GM12878 (cell line): Measurements from ENCODE around the gene DGKQ. TPM values are rescaled to one million over a fixed set of nuclear protein-coding genes. Genes with fewer than 3 reads are reported as not detected.

Experiments
- ATAC-seq: fragments of 200-7000 bp; cut with Tn5 transposase; 3 replicates; pipeline ENCODE4 v1.9.1; 2020; ENCODE audit warnings: mild to moderate bottlenecking, moderate library complexity
- BruUV-seq: library from RNA; stranded (reverse); fragments of 400-500 nt; replicated peaks from 2 replicates; lab custom pipeline; 2021; lab: Mats Ljungman, UMichigan
- CTCF ChIA-PET: fragments of 300-600 bp; sonication (Branson Sonifier 250); formaldehyde crosslinking; extraction: SDS; loops from one replicate; lab custom pipeline; 2021; ENCODE audit warnings: inconsistent platforms; lab: Yijun Ruan, JAX
- POLR2A ChIA-PET: fragments of 350-600 bp; formaldehyde crosslinking; extraction: SDS; loops from one replicate; lab custom pipeline; 2021; ENCODE audit warnings: inconsistent platforms; lab: Charles Lee
- RAD21 ChIA-PET: fragments of 300-600 bp; sonication (Branson Sonifier 250); formaldehyde crosslinking; loops from one replicate; lab custom pipeline; 2023; ENCODE audit warnings: antibody characterized with exemption; ENCODE audit not compliant: unreplicated experiment; lab: Charles Lee
- SMC1A ChIA-PET: fragments of 300-600 bp; sonication (Branson Sonifier 250); formaldehyde crosslinking; loops from one replicate; lab custom pipeline; 2023; ENCODE audit not compliant: unreplicated experiment, uncharacterized antibody; lab: Charles Lee
- DNase-seq: peaks from one replicate; pipeline ENCODE4 v3.0.0-alpha.2; 2011; ENCODE audit warnings: low read depth, low spot score
- FAIRE-seq: peaks from 3 replicates; lab custom pipeline; 2011; peaks lifted over from hg19 to GRCh38; lab: Jason Lieb, UNC
- H2AFZ ChIP-seq: 2 replicates; pipeline ENCODE4 v1.6.0; 2011; ENCODE audit warnings: low read depth, low read length, control low read depth; ENCODE audit not compliant: control insufficient read depth
- H3K27ac ChIP-seq: 2 replicates; pipeline ENCODE4 v1.5.1; 2011; ENCODE audit warnings: control low read depth; ENCODE audit not compliant: control insufficient read depth, insufficient read depth
- H3K27me3 ChIP-seq, 2 experiments: replicated peaks in 1 of 2; 2 replicates each; pipeline versions ENCODE4 v1.6.0 to v1.6.1; 2011; ENCODE audit warnings: low read length in 1 of 2; ENCODE audit not compliant: control insufficient read depth in 2 of 2, insufficient read depth in 2 of 2
- H3K36me3 ChIP-seq, 2 experiments: 2 replicates each; pipeline ENCODE4 v1.5.1; 2011; ENCODE audit warnings: low read length in 1 of 2; ENCODE audit not compliant: control insufficient read depth in 2 of 2, insufficient read depth in 2 of 2
- H3K4me1 ChIP-seq: 2 replicates; pipeline ENCODE4 v1.6.1; 2011; ENCODE audit warnings: mild to moderate bottlenecking, low read length, moderate library complexity, mixed read lengths; ENCODE audit not compliant: control insufficient read depth, insufficient read depth
- H3K4me2 ChIP-seq: 2 replicates; pipeline ENCODE4 v1.6.0; 2011; ENCODE audit warnings: control low read depth; ENCODE audit not compliant: control insufficient read depth, insufficient read depth
- H3K4me3 ChIP-seq: fragments of 200-600 bp; sonication (generic); 2 replicates; pipeline ENCODE4 v1.5.1; 2016
- H3K79me2 ChIP-seq: 2 replicates; pipeline ENCODE4 v1.6.0; 2011; ENCODE audit warnings: low read length; ENCODE audit not compliant: control insufficient read depth, insufficient read depth
- H3K9ac ChIP-seq: 2 replicates; pipeline ENCODE4 v1.8.0; 2011; ENCODE audit warnings: low read length, control low read depth, mixed read lengths; ENCODE audit not compliant: control insufficient read depth, insufficient read depth
- H3K9me3 ChIP-seq: replicated peaks from 3 replicates; pipeline ENCODE4 v1.5.1; 2011; ENCODE audit warnings: mild to moderate bottlenecking, low read length; ENCODE audit not compliant: control insufficient read depth, insufficient read depth
- H4K20me1 ChIP-seq: 2 replicates; pipeline ENCODE4 v1.6.0; 2011; ENCODE audit not compliant: control insufficient read depth, insufficient read depth
- BRCA1 ChIP-seq: IDR thresholded peaks from 2 replicates; pipeline ENCODE4 v1.6.1; 2011; ENCODE audit warnings: low read depth, low read length, improper control_type of control experiment
- CEBPZ ChIP-seq: fragments of 150-350 bp; IDR thresholded peaks from 2 replicates; pipeline ENCODE4 v1.6.1; 2016; ENCODE audit warnings: low read depth, low read length
- ZBTB11 ChIP-seq: fragments of 450-650 bp; formaldehyde crosslinking; IDR thresholded peaks from 2 replicates; pipeline ENCODE4 v1.5.0; 2022; ENCODE audit warnings: mild to moderate bottlenecking, missing genetic modification characterization
- WGBS: methylation state at CpG from one replicate; pipeline ENCODE4 v1.1.6; 2016; ENCODE audit warnings: low lambda C conversion rate; ENCODE audit not compliant: insufficient replicate concordance, insufficient coverage; ENCODE audit errors: missing lambda C conversion rate; 5-methylcytosine and 5-hydroxymethylcytosine counted together
- in situ Hi-C: fragments of 300-500 bp; cut with MboI; formaldehyde crosslinking; loops from 9 replicates; pipeline ENCODE4 v1.14.3; 2018; ENCODE audit warnings: mixed read lengths
- intact Hi-C: fragments of 100-400 bp; cut with micrococcal nuclease; formaldehyde crosslinking; loops from one replicate; pipeline ENCODE4 v1.14.2; 2022; ENCODE audit not compliant: unreplicated experiment
- polyA plus RNA-seq, 11 experiments: library from polyadenylated mRNA; depleted of rRNA in 4 of 11; unstranded in 6 of 11; stranded (reverse) in 5 of 11; fragments of >200 nt; fragmentation: Nextera tagmentation in 4 of 11; fragmentation: Illumina TruSeq in 1 of 11; extraction: Ambion mirVana in 4 of 11; extraction: Trizol in 1 of 11; gene quantifications; 1 replicate in 1 of 11; 2 replicates in 10 of 11; pipeline versions ENCODE4 v1.2.1 to v1.2.3, GENCODE V29; 2011 to 2016; ENCODE audit warnings: inconsistent platforms in 2 of 11, missing spikeins in 2 of 11, low read depth in 1 of 11
- total RNA-seq, 4 experiments: library from RNA; depleted of rRNA in 3 of 4; stranded (reverse); fragments of >200 nt in 3 of 4; fragmentation: Illumina TruSeq in 1 of 4; extraction: Trizol in 1 of 4; gene quantifications; 2 replicates each; pipeline versions ENCODE4 v1.2.1 to v1.2.3, GENCODE V29; 2013 to 2021

The DGKQ gene
- total and polyA plus RNA-seq, 10 of the 15 experiments (the other 5 are each of a cell fraction or from before 2014, with no cell fraction given): 0.11 to 10.5 (median 1.4) TPM

DNA sequence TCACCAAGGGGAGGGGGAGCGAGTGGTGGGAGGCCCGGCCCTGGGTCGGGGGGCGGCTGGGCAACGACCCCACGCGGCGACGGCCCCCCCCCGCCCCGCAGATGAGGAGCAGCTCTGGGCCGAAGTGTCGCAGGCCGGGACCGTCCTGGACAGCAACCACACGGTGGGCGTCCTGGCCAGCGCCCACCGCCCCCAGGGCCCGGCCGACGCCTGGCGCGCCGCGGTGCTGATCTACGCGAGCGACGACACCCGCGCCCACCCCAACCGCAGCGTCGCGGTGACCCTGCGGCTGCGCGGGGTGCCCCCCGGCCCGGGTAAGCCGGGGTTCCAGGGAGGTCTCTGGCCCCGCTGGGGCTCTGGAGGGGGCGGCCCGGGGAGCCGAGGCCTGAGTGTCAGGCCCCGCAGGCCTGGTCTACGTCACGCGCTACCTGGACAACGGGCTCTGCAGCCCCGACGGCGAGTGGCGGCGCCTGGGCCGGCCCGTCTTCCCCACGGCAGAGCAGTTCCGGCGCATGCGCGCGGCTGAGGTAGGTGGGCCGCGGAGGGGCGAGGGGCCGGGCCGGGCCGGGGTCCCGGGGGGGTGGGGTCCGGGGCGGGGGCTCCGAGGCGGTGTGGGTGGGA is 29.4 kb upstream of the DGKQ start:
- ChIA-PET SMC1A (no interaction called here), RAD21 (no interaction called here), POLR2A (no interaction called here), CTCF (no interaction called here)
- Histone ChIP-seq H4K20me1 (no peaks in the 10 kb centered on the region), H2AFZ (no peak overlapping the region), H3K27me3 (peaks cover 2 to 3% of the 10 kb centered on the region in 2 experiments), H3K79me2 (no peaks in the 10 kb centered on the region), H3K36me3 (no peaks in the 10 kb centered on the region), H3K9me3 (no peaks in the 10 kb centered on the region; the same call in 2 of the 3 replicates), H3K27ac (no peak overlapping the region), H3K4me2 (no peak overlapping the region), H3K9ac (no peak overlapping the region), H3K4me3 (no peak overlapping the region), H3K4me1 (no peaks in the 10 kb centered on the region)
- in situ Hi-C loops: no loop called here
- 53% methylated on average over 22 of the region's 75 CpGs for WGBS
- FAIRE-seq (no peak), ATAC-seq (no peak), DNase-seq (no peak)
- intact Hi-C loops: no loop called here
- BruUV-seq: no TSS peak
- TF ChIP-seq BRCA1: no peak
- TF ChIP-seq ZBTB11 (CRISPR knock-in tag): no peak
- no peak for TF ChIP-seq CEBPZ
